GM11168 (cell line): Measurements from ENCODE around the gene UBR7.
"Not testable (repeated sequence)": the region's sequence is repeated elsewhere in the genome, so short reads cannot be mapped to it uniquely, and the experiment has no call there.

ENCODE experiments used
- in situ Hi-C: fragments of 300-500 bp; cut with MboI; formaldehyde crosslinking; loops from one replicate; pipeline ENCODE4 v1.12.0; 2022; ENCODE audit warnings: low sequenced_read_pairs; ENCODE audit not compliant: unreplicated experiment

UBR7 gene

DNA sequence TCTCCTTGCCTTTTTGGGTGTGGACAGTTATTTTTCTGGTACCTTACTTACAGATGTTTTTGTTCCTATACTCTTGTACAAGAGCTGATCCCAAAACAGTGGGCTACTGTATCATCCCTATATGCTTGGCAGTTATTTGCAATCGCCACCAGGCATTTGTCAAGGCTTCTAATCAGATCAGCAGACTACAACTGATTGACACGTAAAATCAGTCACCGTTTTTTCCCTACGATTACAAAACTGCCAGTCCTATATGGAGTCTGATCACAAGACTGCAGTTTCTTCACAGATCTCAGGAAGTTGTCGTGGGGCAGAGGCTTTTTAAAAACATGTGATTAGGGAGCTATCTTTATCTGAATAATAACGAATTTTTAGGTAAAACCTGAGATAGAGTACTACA lies 20.6 kb upstream of the UBR7 start:
- in situ Hi-C loops: no loop called here

DNA sequence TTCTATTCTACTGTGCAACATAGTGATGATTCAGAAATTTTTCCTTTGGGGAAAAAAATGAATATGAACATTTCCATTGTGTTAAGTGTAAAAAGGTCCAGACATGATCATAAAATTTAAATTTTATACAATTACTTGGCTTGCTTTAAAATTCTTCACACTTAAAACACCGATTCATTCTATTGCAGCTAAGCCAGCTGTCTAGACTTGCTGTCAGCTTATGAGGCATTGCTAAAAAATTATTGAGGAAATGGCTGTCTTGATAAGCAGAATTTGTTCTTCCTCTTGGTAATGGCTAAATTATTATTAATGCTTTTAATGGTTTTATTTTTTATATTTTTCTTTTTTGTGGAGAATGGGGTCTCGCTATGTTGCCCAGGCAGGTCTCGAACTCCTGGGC lies 20.1 kb upstream of the UBR7 start:
- in situ Hi-C loops: no loop called here

DNA sequence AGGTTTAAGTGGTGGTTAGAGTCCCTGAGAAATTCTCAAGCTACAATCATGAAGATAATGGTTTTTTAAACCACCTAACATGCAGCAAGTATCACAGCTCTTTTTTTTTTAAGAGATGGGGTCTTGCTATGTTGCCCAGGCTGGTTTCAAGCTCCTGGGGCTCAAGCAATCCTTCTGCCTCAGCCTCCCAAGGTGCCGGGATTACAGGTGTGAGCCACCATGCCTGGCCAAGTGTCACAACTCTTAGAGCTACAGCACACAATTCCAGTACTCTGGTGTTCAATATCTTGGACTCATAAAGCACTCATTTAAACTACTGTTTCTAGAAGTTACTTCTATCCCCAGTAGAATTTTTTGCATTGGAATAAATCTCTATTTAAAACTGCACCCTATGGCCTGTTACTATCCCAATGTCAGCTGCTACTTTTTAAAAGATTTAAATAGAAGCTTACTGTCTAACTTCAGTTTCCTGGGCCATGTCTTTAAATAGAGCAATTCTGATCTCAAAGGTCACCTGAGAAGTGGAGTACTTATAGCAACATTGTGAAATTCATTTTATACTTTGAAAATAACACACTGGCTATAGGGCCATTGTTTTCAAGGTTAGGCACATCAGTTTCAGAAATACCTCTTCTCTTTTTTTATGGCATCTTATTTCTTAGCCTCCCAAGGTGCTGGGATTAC lies 11.6 kb upstream of the UBR7 start:
- in situ Hi-C loops: no loop called here

DNA sequence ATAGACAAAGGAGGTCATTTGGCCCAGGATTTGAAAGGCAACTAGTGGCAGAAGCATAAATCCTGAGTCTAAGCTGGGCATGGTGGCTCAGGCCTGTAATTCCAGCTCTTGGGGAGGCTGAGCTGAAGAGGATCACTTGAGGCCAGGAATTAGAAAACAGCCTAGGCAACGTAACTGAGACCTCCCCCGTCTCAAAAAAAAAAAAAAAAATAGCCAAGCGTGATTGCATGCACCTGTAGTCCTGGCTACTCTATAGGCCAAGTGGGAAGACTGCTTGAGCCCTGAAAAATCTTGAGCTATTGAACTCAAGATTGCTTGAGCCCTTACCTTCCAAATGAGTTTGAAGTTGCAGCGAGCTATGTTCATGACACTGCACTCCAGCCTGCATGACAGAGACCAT lies 8.0 kb upstream of the UBR7 start:
- in situ Hi-C loops: no loop called here

DNA sequence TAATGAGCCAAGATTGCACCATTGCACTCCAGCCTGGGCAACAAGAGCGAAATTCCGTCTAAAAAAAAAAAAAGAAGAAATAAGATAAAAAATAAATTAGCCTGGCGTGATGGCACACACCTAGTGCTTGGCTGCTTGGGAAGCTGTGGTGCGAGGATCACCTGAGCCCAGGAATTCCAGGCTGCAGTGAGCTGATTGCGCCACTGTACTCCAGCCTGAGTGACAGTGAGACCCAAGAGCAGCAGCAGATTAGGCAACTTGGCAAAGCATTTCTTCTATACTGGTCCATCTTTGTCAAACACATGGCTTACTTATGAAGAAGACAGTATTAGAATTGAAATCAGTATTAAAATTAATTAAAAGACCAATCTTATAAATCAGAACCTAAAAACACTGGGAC lies 6.5 kb upstream of the UBR7 start:
- in situ Hi-C loops: no loop called here

DNA sequence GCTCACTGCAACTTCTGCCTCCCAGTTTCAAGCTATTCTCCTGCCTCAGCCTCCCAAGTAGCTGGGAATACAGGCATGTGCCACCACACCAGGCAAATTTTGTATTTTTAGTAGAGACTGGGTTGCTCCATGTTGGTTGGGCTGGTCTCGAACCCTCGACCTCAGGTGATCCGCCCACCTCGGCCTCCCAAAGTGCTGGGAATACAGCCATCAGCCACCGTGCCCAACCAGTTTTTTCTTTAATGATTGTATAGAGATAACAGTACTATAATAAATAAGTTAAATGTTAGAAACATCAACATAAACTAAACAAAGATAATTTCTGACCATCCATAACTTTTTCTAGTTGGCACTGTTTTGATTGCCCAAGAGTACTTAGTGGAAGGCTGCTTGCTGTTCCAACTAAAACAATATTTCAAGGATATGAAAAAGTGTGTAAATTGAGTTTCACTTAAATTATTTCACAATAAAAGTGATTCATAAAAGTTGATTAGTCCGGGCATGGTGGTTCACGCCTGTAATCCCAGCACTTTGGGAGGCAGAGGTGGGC lies 5.8 kb upstream of the UBR7 start:
- in situ Hi-C loops: no loop called here

DNA sequence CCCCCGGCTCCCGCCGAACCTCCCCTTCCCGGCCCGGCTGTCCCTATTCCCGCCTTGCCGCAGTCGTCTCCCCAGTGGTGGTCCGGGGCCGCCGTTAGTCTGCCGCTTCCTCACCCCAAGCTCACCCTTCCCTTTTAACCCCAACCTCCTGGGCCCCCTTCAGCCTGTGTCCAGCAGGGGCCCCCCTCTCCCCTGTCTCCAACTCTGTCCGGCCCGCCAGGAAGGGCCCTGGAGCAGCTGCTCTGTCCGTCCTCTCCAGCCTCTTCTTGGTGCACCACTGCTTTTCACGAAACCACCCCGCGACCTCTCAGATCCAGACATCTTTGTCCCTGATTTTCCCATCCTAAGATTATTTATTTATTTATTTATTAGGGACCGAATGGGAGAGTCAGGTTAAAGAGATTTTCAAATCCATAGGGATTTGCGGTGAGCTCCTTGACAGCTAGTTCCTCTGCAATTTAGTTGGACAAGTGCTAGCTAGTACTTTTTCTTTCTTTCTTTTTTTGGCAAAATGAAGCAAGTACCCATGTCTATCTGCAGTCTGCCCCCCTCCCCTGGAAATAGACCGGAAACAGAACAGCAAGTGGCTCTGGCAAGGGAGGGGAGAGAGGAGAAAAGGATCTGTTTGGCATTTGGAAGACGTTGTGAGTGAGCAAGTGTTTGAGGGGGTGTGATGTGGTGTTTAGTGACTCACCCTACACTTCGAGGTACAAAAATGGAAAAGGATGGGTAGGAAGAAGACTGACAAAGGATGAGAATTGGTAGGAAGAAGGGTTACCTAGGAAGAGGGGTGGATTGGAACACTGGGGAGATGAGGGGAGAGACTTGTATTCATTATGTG lies 632 bp downstream of the UBR7 start:
- in situ Hi-C loops: no loop called here

DNA sequence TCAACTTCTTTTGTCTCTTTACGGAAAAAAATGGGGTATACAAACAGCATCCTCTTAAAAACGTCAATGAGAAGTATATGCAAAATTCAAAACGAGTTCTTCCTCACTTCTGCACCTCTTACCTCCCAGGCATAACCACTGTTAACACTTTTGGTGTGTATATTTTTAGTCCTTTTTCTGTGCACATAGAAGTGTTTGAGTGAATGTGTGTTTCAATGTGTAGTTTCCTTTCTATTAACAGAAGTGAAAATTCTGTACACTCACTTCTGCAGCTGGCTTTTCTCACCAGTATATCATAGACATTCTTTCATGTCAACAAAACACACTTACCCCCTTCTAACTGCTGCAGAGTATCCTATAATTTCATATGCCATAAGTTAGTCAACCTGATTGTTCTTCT lies 5.4 kb downstream of the UBR7 start:
- in situ Hi-C loops: no loop called here

DNA sequence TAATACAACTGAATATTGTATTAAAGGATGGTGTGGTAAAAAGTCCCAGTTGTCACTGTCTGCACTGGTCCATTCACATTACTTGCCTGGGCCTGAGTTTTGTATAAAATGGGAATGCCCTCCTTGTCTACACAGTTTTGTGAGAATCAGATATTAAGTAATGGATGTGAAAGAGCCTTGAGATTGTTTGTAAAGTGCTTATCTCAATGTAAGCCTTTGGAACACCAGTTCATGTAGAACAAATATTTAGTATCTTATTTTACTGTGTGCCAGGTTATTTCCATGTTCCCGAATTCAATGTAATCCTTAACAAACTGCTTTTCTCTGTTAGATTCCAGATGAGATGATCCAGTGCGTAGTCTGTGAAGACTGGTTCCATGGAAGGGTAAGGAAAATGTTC lies 7.5 kb downstream of the UBR7 start:
- in situ Hi-C loops: no loop called here

DNA sequence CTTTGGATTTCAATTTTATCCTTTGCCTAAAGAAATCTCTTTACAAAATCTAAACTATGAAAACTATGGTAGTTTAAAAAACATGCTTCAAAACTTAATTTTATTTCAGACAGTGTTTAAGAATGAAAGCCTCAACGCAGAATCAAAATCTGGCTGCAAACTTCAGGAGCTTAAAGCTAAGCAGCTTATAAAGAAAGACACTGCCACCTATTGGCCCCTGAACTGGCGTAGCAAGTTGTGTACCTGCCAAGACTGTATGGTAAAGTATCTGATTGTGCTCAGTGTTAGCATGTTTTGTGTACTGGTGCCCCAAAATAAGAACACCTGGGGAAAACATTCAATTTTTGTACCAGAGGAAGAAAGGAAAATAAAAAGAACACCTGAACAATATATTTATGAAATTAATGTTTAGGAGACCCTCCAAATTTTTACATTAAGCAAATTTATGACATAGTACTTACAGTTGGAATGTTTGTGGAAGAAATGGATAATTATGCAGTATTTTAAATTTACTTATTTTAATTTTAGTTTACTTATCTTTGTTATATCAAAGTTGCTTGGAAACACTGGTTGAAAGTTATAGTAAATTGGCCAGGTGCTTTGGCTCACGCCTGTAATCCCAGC lies 12.2 kb downstream of the UBR7 start:
- in situ Hi-C loops: no loop called here

DNA sequence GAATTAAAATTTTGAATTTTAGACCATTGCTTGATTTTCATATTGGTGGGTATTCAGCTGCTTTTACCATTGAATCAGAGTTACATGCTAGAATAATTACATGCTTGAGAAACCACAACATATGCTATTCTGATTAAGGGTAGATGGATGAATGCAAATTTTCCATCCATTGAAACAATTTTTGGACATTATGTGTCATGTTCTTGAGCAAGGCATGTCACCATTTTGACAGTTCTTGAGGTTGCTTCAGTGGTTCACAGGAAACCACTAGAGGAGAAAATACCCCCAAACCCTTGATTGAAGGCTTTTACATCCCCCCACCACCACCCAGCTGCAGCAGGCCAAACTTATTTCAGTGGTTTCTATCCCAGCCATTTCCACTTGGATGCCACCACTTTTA lies 13.5 kb downstream of the UBR7 start:
- in situ Hi-C loops: no loop called here

DNA sequence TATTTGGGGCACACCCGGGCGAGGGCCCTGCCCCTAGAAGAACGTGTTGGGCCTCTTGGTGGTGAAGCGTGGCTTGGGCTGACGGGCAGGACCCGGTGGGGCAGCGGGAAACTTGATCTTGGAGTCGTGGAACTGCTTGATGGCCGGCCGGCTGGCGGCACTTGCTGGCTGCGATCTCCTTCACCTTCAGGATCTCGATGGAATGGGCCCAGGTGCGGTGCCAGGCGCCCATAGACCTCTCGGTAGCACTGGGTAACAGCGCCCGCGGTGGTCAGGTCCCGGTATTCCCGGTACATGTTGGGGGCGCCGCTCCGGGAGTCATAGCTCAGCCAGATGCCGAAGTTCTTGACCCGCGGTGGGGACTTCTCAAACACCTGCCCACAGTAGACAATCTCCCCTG lies 16.5 kb downstream of the UBR7 start:
- in situ Hi-C loops: no loop called here

DNA sequence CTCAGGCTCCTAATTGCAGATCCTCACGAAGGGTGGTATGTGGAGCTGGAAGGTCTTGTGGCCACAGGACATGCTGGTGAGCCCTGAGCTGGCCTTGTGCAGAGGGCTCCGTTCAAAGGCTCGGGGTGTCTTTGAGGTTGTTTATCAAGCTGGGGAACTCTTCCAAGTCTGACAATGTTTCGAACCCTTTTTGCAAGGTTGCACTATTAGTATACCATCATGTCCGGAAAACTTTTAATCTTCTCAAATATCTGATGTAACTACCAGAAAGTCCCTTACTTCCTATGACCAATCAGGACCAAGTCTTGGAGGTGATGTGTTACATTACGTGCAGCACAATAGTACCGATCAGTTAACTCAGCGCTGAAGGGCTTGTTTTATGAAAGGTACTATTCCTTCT lies 21.5 kb downstream of the UBR7 start:
- in situ Hi-C loops: no loop called here

DNA sequence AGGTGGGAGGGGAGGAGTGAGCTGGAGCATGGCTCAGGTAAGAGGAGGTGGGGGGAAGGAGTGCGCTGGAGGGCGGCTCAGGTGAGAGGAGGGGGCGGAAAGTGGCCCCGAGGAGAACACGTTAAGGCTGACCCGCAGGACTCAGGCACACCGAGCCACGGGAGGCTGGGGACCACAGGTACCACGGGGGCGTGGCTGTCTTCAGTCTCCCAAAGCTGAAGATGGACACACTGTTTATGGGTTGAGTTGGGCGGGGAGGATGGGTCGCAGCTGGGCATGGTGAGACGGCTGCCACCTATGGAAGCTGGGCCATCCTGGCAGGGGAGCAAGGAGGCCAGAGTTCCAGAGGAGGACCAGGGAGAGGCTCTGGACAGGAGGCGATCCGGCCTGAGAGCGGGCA lies 23.5 kb downstream of the UBR7 start:
- in situ Hi-C loops: no loop called here

DNA sequence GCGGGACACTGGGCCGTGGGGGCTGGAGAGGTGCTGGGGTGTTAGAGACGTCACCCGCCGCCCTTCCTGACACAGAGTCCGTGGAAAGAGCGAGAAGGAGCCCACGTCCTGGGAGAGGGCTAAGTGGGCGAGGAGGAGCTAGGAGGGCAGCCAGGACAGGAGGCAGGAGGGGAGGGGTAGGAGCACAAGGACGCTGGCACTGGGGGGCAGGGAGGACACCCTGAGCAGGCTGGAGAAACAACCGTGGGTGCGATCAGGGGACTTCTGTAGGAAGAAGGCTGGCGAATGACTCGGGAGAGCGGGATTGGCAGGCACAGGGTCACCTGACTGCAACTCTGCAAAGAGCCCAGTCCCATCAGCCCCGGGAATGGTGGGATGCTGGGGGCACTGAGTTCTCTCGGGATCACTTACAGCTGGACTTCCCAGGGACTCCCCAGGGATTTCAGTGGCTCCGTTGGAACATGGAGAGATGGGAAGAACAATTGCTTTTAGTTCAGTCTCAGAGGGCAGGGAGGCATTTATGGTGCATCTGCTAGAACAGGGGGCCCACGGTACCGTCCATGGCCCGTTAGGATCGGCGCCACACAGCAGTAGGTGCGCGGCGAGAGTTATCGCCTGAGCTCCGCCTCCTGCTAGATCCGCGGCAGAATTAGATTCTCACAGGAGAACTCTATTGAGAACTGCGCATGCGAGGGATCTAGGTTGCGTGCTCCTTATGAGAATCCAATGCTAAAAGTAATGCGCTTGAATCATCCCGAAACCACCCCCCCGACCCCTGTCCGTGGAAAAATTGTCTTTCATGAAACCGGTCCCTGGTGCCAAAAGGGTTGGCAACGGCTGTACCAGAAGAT lies 24.3 kb downstream of the UBR7 start:
- in situ Hi-C loops: no loop called here

DNA sequence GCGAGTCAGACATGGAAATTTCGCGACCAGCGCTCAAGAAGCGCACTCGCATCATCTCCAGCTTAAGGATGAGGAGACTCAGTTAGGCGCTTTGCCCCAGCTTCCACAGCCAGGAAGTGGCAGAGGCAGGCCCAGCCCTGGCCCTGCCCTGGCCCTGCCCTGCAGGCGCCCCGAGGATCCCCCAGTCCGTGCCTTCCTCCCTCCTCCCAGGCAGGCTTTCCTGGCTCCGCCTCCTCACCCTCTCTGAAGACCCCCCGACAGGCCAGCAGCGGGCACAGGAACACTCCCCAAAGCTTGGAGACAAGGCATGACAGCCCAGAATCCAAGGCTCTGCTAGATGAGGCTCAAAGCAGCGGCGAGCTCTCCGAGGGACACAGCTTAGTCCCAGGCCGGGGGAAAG lies 25.1 kb downstream of the UBR7 start:
- in situ Hi-C loops: no loop called here

DNA sequence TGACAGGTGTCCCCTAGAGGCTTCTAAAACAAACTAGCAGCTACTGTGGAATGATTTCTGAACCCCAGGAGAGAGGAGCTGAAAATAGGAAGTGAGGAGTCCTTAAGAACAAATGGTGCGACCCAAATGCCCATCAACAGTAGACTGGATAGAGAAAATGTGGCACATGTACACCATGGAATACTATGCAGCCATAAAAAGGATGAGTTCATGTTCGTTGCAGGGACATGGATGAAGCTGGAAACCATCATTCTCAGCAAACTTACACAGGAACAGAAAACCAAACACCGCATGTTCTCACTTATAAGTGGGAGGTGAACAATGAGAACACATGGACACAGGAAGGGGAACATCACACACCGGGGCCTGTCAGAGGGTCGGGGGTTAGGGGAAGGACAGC lies 26.0 kb downstream of the UBR7 start:
- in situ Hi-C loops: not testable (repeated sequence)

DNA sequence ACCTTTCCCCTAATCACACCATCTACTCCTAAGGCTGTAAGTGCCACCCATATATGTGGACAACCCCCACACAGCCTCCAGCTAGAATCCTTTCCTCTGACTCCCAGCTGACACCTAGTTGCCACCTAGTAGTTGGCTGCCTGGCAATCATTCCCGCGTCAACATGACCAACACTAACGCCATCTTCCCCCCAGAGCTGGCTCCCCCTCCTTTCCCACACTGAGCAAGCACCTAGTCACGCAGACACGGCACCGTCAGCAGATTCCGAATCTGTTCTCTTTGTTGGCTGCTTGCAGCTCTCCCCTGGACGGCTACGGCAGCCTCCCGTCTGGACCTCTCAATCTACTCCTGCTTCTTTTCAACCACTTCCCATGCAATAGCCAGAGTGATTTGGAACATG lies 27.7 kb downstream of the UBR7 start:
- in situ Hi-C loops: no loop called here

DNA sequence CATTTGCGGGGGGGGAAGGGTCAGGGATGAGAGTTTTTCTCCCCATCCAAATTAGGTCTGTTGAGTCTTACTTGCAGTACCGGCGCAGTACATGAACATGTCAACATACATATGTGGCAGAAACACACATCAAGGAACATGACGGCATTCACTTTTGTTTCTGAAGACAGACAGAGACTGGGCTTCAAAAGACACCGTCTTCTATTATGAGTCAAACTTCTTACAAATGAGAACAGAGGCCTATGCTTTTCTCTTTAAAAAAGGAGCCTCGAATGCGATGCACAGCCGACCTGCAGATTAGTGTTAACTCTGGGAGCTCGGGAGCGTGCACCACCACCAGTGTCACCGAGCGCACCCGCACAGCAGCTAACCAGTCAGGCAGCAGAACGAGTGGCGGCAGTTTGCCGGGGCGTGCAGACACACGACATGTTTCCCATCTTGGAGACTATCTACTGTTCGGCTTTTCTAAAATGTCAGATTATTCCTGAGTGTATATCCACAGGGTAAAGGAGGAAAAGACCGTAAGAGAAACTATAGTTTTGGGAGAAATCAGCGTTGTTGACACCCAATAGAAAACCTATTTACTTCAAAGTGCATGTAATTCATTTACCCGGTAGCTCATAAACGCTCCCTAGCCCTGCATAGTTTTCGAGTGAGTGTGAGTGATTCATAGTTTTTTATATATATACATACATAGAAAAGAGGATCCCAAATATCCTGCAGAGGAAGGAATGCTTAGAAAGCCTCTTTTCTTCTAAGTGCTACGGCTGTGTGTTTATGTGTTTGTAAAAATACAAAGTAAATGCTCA lies 33.0 kb downstream of the UBR7 start:
- in situ Hi-C loops: loop anchor here (5.0 kb wide), 1 partner anchor 307 kb away; no protein-coding TSS in a partner anchor

DNA sequence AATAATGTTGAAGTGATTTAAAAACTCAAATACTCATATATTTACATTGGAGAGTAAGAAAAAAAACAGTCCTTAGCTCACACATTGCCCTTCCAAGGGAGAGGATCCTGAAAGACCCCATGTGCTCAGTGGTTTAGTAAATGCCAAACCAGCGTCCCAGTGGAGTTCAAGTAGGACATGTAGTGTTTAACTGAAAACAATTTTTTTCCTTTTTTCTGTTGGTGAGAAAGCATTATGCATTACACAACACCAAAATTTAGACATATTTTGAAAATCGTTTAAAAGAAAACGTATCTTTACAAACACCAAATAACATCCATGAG lies 33.6 kb downstream of the UBR7 start:
- in situ Hi-C loops: loop anchor here (5.0 kb wide), 1 partner anchor 307 kb away; no protein-coding TSS in a partner anchor
